PC-3 (cell line): ENCODE measurements around the gene C1QTNF6. TPM values are rescaled to one million over a fixed set of nuclear protein-coding genes. Genes with fewer than 3 reads are reported as not detected.

ENCODE experiments used
- ATAC-seq: fragments of 200-7000 bp; cut with Tn5 transposase; 2 replicates; pipeline ENCODE4 v1.9.1; 2020; ENCODE audit warnings: mild to moderate bottlenecking, moderate library complexity
- BruUV-seq: library from RNA; stranded (reverse); fragments of 400-500 nt; replicated peaks from 2 replicates; lab custom pipeline; 2021; lab: Mats Ljungman, UMichigan
- CTCF ChIA-PET: fragments of 300-600 bp; sonication (Branson Sonifier 250); formaldehyde crosslinking; loops from one replicate; lab custom pipeline; 2022; ENCODE audit warnings: antibody characterized with exemption; lab: Charles Lee
- POLR2A ChIA-PET: fragments of 300-600 bp; sonication (Branson Sonifier 250); formaldehyde crosslinking; loops from one replicate; lab custom pipeline; 2022; ENCODE audit warnings: antibody characterized with exemption; ENCODE audit not compliant: unreplicated experiment; lab: Charles Lee
- DNase-seq: peaks from one replicate; pipeline ENCODE4 v3.0.0-alpha.2; 2015
- H2AFZ ChIP-seq: fragments of 300-600 bp; sonication (generic); 2 replicates; pipeline ENCODE4 v1.6.0; 2016; ENCODE audit warnings: antibody characterized with exemption, low read length
- H3F3A ChIP-seq: fragments of 300-600 bp; sonication (generic); one replicate; pipeline ENCODE4 v1.6.0; 2017; ENCODE audit warnings: antibody characterized with exemption, low read length, control low read depth, mild to moderate bottlenecking; ENCODE audit not compliant: unreplicated experiment
- H3K27ac ChIP-seq: fragments of 300-600 bp; sonication (generic); 2 replicates; pipeline ENCODE4 v1.5.1; 2016; ENCODE audit warnings: mild to moderate bottlenecking, low read length
- H3K27me3 ChIP-seq: fragments of 300-600 bp; sonication (generic); 2 replicates; pipeline ENCODE4 v1.6.1; 2016; ENCODE audit warnings: low read length, mixed read lengths
- H3K36me3 ChIP-seq: fragments of 300-600 bp; sonication (generic); 2 replicates; pipeline ENCODE4 v1.6.1; 2016; ENCODE audit warnings: low read depth, mixed run types, low read length, mixed read lengths
- H3K4me1 ChIP-seq: fragments of 300-600 bp; sonication (generic); 2 replicates; pipeline ENCODE4 v1.5.1; 2016; ENCODE audit warnings: low read length; ENCODE audit not compliant: insufficient read depth
- H3K4me2 ChIP-seq: fragments of 300-600 bp; sonication (generic); 2 replicates; pipeline ENCODE4 v1.6.0; 2016; ENCODE audit warnings: low read length
- H3K4me3 ChIP-seq: fragments of 300-600 bp; sonication (generic); 2 replicates; pipeline ENCODE4 v1.5.1; 2016; ENCODE audit warnings: mild to moderate bottlenecking, low read length, mixed read lengths
- H3K79me2 ChIP-seq: fragments of 300-600 bp; sonication (generic); 2 replicates; pipeline ENCODE4 v1.6.1; 2017; ENCODE audit warnings: low read length, mixed read lengths
- H3K9ac ChIP-seq: fragments of 300-600 bp; sonication (generic); 2 replicates; pipeline ENCODE4 v1.6.0; 2016; ENCODE audit warnings: mild to moderate bottlenecking, low read length
- H3K9me2 ChIP-seq: fragments of 300-600 bp; sonication (generic); replicated peaks from 2 replicates; pipeline ENCODE4 v1.6.1; 2016; ENCODE audit warnings: mixed run types, low read length, mixed read lengths
- H3K9me3 ChIP-seq: fragments of 300-600 bp; sonication (generic); 2 replicates; pipeline ENCODE4 v1.6.1; 2016; ENCODE audit warnings: low read length, mixed read lengths
- H4K20me1 ChIP-seq: fragments of 300-600 bp; sonication (generic); 2 replicates; pipeline ENCODE4 v1.6.1; 2016; ENCODE audit warnings: low read length, mixed read lengths
- EZH2 ChIP-seq: fragments of 300-600 bp; sonication (generic); IDR thresholded peaks from one replicate; pipeline ENCODE4 v1.6.1; 2017; ENCODE audit warnings: antibody characterized with exemption, mild to moderate bottlenecking, low read length; ENCODE audit not compliant: unreplicated experiment
- EZH2phosphoT487 ChIP-seq: fragments of 300-600 bp; sonication (generic); IDR thresholded peaks from 2 replicates; pipeline ENCODE4 v1.6.1; 2018; ENCODE audit warnings: mild to moderate bottlenecking, antibody characterized with exemption, low read length, borderline replicate concordance
- intact Hi-C: fragments of 100-400 bp; cut with micrococcal nuclease; formaldehyde crosslinking; loops from 2 replicates; pipeline ENCODE4 v1.9.0; 2023
- total RNA-seq: library from RNA; depleted of rRNA; stranded (reverse); fragments of >200 nt; gene quantifications from 2 replicates; pipeline ENCODE4 v1.2.3, GENCODE V29; 2014; rRNA removed
- TF ChIP-seq, protein P1 (sequence below): fragments of 300-600 bp; sonication (generic); conservative IDR thresholded peaks from 2 replicates; pipeline ENCODE4 v1.5.1; 2017; ENCODE audit warnings: antibody characterized with exemption, low read depth, mild to moderate bottlenecking, low read length

Gene C1QTNF6
- total RNA-seq, 1 experiment from 2014 or later = 3.8 TPM

DNA sequence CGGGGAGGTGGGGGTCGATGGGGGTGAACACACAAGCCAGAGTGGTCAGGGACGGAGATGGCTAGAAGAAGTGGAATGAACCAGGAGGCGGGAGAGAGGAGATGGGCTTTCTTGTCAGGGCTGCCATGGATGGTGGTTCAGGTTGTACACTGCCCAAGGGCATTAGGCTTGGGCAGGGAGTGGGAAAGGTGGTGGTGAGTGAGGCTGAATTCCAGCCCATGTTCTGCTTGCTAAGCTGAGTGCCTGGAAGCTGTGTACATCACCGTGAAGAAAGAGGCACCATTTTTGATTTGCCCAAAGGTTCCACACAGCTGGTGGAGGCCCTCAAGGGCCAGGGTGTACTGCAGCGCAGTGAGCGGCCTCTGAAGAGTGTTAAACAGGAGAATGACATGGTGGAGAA, 55.3 kb downstream of the C1QTNF6 start:
- H3K9ac ChIP-seq = no peak overlapping the region
- ChIA-PET POLR2A (no interaction called here), CTCF (no interaction called here)
- TF ChIP-seq EZH2 = no peak
- TF ChIP-seq, protein P1, sequence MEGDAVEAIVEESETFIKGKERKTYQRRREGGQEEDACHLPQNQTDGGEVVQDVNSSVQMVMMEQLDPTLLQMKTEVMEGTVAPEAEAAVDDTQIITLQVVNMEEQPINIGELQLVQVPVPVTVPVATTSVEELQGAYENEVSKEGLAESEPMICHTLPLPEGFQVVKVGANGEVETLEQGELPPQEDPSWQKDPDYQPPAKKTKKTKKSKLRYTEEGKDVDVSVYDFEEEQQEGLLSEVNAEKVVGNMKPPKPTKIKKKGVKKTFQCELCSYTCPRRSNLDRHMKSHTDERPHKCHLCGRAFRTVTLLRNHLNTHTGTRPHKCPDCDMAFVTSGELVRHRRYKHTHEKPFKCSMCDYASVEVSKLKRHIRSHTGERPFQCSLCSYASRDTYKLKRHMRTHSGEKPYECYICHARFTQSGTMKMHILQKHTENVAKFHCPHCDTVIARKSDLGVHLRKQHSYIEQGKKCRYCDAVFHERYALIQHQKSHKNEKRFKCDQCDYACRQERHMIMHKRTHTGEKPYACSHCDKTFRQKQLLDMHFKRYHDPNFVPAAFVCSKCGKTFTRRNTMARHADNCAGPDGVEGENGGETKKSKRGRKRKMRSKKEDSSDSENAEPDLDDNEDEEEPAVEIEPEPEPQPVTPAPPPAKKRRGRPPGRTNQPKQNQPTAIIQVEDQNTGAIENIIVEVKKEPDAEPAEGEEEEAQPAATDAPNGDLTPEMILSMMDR = no peak
- TF ChIP-seq EZH2phosphoT487 = no peak
- no peaks in the 10 kb centered on the region for H3K27me3 ChIP-seq
- no peaks in the 10 kb centered on the region for H4K20me1 ChIP-seq
- no peaks in the 10 kb centered on the region for H3K9me2 ChIP-seq
- no peaks in the 10 kb centered on the region for H3K36me3 ChIP-seq
- H3K4me2 ChIP-seq = no peak overlapping the region
- H3K79me2 ChIP-seq = no peaks in the 10 kb centered on the region
- H3K27ac ChIP-seq = no peak overlapping the region
- ATAC-seq = no peak
- no TSS peak for BruUV-seq
- no peak overlapping the region for H3K4me3 ChIP-seq
- no peaks in the 10 kb centered on the region for H3K4me1 ChIP-seq
- DNase-seq = no peak
- H3K9me3 ChIP-seq = no peaks in the 10 kb centered on the region
- no peak overlapping the region for H2AFZ ChIP-seq
- intact Hi-C loops = no loop called here
- H3F3A ChIP-seq = no peaks in the 10 kb centered on the region

Other genes starting within 250 kb of the C1QTNF6 start
- gene TST, start 168.8 kb downstream of the C1QTNF6 start, total RNA-seq = 31.7 and 35.9 TPM in 2 replicates
- gene MPST, start 168.5 kb downstream of the C1QTNF6 start, total RNA-seq = 87.5 and 97.0 TPM in 2 replicates
- gene KCTD17, start 136.5 kb downstream of the C1QTNF6 start, total RNA-seq = 22.1 and 25.9 TPM in 2 replicates
- gene TMPRSS6, start 78.5 kb downstream of the C1QTNF6 start, total RNA-seq = 0.04 TPM in 1 of 2 replicates, not detected in the other
- not detected in 2 replicates for gene IL2RB, start 38.3 kb downstream of the C1QTNF6 start, total RNA-seq
- gene SSTR3, start 24.2 kb upstream of the C1QTNF6 start, total RNA-seq = 0.55 TPM in 1 of 2 replicates, not detected in the other
- 50.5 and 54.5 TPM in 2 replicates for gene RAC2, start 56.0 kb upstream of the C1QTNF6 start, total RNA-seq
- 1.9 and 4.6 TPM in 2 replicates for gene CYTH4, start 94.3 kb upstream of the C1QTNF6 start, total RNA-seq
- gene ELFN2, start 239.2 kb upstream of the C1QTNF6 start, total RNA-seq = 10.0 and 14.5 TPM in 2 replicates